Measurements from ENCODE around the gene ARMH1.

DNA sequence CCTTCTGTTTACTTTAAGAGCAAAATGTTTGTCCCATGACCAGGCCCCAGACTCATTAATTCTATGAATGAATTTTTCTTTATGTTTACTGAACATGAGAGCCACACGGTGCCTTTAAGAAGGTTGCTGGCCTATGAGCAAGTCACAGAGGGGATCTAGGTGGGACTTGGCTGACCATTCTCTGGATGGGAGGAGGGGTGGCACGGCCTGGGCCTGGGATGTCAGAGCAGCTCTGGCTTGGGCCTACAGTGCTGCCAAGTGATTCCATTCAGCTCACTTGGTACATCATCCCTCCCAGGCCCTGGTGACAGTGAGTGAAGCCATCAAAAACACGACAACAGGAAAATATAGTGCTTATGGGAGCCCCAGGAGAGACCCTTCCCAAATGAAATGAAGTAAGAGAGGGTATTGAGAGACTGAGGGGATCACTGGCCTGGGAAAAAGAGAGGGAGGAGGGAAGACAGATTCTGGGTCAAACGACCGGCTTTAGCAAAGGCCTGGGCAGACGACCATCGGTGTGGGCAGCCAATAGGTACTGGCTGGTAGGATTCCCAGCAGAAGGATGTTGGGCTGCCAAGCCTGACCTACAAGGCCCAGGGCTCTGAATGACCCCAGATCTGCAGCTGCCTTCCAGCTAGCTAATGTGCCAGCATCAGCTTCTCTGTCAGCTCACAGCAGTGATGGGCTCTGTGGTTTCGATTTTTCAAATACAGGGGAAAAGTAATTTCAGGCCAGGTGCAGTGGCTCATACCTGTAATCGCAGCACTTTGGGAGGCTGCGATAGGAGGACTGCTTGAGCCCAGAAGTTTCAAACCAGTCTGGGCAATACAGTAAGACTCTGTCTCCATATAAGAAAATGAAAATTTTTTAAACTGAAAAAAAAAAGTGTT, 3.5 kb upstream of the ARMH1 start:
- TF ChIP-seq POLR2A (IDR thresholded peaks at IDR 0.05; ENCODE audit: low read length) (no peak), GATA1 (IDR thresholded peaks at IDR 0.05; ENCODE audit: low read depth, low read length) (no peak)

Data from erythroblast (primary cell).